ENCODE results near the gene SHC3. TPM values are rescaled to one million over a fixed set of nuclear protein-coding genes. Genes with fewer than 3 reads are reported as not detected.

The SHC3 gene
- total RNA-seq, 1 experiment from 2014 or later: 0.27 TPM

DNA sequence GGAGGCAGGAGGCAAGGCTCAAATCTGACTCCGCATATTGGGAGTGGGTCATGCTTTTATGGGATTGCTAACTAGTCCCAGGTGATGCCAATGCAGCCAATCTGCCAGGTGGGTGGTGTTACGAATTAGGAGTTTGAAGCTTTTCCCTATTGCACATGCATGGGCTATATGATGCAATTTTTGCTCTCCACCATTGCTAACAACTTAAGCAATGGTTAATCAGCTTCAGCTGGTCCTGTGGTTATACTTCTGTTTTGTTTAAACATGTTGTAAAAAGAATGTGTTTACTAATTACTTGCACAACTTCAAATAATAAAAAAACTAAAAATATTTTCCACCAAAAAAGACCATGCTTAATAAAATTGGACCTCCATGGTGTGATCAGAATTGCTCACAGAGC, 55.7 kb downstream of the SHC3 start:
- H3K4me1 ChIP-seq (ENCODE audit: control insufficient read depth in 1 of 2, insufficient read depth in 2 of 2, low read length in 2 of 2): no peaks in the 10 kb centered on the region
- CTCF ChIA-PET: no interaction called here
- no peaks in the 10 kb centered on the region for H3K79me2 ChIP-seq (ENCODE audit: insufficient read depth, low read length)
- POLR2A ChIA-PET: no interaction called here
- H3K4me2 ChIP-seq (ENCODE audit: low read length): no peak overlapping the region
- H3K27ac ChIP-seq (ENCODE audit: low read depth, low read length): no peak overlapping the region
- no peak overlapping the region for H3K9ac ChIP-seq (ENCODE audit: low read length)
- no peak overlapping the region for H3K4me3 ChIP-seq (replicated peaks in 1 of 2; ENCODE audit: low read depth in 1 of 2, low read length in 2 of 2)
- no peaks in the 10 kb centered on the region for H4K20me1 ChIP-seq (ENCODE audit: insufficient read depth)
- DNase-seq (ENCODE audit: low read depth, low spot score) (no peak), ATAC-seq (no peak)
- H3K9me3 ChIP-seq (ENCODE audit: control insufficient read depth in 1 of 2, insufficient read depth in 1 of 2, low read depth in 1 of 2, low read length in 2 of 2): no peaks in the 10 kb centered on the region
- H3K9me2 ChIP-seq (ENCODE audit: insufficient read depth): no peaks in the 10 kb centered on the region
- RAD21 ChIA-PET (ENCODE audit: low non-redundant PET in 1 of 2, low total read pairs in 2 of 2, uncharacterized antibody in 2 of 2, unreplicated experiment in 2 of 2): no interaction called here
- no TSS peak for BruUV-seq (replicated peaks)
- no peaks in the 10 kb centered on the region for H3K36me3 ChIP-seq (ENCODE audit: control insufficient read depth in 1 of 2, insufficient read depth in 2 of 2, low read length in 2 of 2)
- no peaks in the 10 kb centered on the region; the same call in 1 of the 2 replicates for H3K27me3 ChIP-seq (ENCODE audit: insufficient read depth, low read length)
- TF ChIP-seq RAD21 (IDR thresholded peaks at IDR 0.05; ENCODE audit: low read depth) (no peak), POLR2AphosphoS5 (IDR thresholded peaks at IDR 0.05; ENCODE audit: low read depth, low read length) (no peak), EZH2 (IDR thresholded peaks at IDR 0.05) (no peak), POLR2A (IDR thresholded peaks at IDR 0.05; ENCODE audit: borderline replicate concordance, extremely low read depth, insufficient read depth, insufficient read length) (no peak), YY1 (IDR thresholded peaks at IDR 0.05; ENCODE audit: extremely low read depth, insufficient replicate concordance, low read depth, low read length) (no peak), CEBPB (IDR thresholded peaks at IDR 0.05; ENCODE audit: low read depth) (no peak), ZFX (IDR thresholded peaks at IDR 0.05) (no peak), EGR1 (IDR thresholded peaks at IDR 0.05; ENCODE audit: low read depth) (no peak), TCF7L2 (IDR thresholded peaks at IDR 0.05; ENCODE audit: borderline replicate concordance, extremely low read depth, insufficient read depth, insufficient read length) (no peak), JUND (IDR thresholded peaks at IDR 0.05) (no peak), SIN3A (IDR thresholded peaks at IDR 0.05; ENCODE audit: low read depth) (no peak), CBX3 (IDR thresholded peaks at IDR 0.05; ENCODE audit: low read depth) (no peak)
- TF ChIP-seq, protein P1, sequence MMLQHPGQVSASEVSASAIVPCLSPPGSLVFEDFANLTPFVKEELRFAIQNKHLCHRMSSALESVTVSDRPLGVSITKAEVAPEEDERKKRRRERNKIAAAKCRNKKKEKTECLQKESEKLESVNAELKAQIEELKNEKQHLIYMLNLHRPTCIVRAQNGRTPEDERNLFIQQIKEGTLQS (IDR thresholded peaks at IDR 0.05): no peak
- TF ChIP-seq, protein P2, sequence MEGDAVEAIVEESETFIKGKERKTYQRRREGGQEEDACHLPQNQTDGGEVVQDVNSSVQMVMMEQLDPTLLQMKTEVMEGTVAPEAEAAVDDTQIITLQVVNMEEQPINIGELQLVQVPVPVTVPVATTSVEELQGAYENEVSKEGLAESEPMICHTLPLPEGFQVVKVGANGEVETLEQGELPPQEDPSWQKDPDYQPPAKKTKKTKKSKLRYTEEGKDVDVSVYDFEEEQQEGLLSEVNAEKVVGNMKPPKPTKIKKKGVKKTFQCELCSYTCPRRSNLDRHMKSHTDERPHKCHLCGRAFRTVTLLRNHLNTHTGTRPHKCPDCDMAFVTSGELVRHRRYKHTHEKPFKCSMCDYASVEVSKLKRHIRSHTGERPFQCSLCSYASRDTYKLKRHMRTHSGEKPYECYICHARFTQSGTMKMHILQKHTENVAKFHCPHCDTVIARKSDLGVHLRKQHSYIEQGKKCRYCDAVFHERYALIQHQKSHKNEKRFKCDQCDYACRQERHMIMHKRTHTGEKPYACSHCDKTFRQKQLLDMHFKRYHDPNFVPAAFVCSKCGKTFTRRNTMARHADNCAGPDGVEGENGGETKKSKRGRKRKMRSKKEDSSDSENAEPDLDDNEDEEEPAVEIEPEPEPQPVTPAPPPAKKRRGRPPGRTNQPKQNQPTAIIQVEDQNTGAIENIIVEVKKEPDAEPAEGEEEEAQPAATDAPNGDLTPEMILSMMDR (IDR thresholded peaks at IDR 0.05 in 2 of 3, conservative IDR thresholded peaks at IDR 0.05 in 1 of 3; ENCODE audit: borderline replicate concordance in 1 of 3, insufficient read depth in 1 of 3, low read depth in 2 of 3, low read length in 2 of 3): no peak
- TF ChIP-seq, protein P3, sequence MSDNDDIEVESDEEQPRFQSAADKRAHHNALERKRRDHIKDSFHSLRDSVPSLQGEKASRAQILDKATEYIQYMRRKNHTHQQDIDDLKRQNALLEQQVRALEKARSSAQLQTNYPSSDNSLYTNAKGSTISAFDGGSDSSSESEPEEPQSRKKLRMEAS (IDR thresholded peaks at IDR 0.05): no peak
- no peak overlapping the region for H2AFZ ChIP-seq (ENCODE audit: low read depth, low read length, poor library complexity, severe bottlenecking)
- intact Hi-C loops (cut with micrococcal nuclease): no loop called here

Measured in HCT116 (cell line).